ENCODE measurements around the gene CACHD1.

Gene CACHD1

DNA sequence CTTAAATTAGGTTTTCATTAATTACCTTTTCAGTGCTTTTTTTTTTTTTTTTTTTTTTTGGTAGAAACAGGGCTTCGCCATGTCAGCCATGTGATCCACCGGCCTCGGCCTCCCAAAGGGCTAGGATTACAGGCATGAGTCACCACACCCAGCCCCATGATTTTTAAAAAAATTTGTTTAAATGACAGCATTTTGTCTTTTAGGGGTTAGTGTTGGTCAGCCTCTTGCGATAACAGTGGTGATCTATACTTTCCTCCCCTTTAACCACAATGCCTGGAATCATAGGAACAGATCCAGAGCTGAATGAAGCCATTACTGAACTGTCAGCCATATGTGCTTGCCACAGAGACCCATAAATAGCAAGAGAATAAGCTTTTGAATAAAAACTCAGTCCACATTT, 73.9 kb downstream of the CACHD1 start:
- POLR2A ChIA-PET: no interaction called here
- DNase-seq (ENCODE audit: extremely low spot score): no peak
- CTCF ChIA-PET: no interaction called here
- TF ChIP-seq, protein P1, sequence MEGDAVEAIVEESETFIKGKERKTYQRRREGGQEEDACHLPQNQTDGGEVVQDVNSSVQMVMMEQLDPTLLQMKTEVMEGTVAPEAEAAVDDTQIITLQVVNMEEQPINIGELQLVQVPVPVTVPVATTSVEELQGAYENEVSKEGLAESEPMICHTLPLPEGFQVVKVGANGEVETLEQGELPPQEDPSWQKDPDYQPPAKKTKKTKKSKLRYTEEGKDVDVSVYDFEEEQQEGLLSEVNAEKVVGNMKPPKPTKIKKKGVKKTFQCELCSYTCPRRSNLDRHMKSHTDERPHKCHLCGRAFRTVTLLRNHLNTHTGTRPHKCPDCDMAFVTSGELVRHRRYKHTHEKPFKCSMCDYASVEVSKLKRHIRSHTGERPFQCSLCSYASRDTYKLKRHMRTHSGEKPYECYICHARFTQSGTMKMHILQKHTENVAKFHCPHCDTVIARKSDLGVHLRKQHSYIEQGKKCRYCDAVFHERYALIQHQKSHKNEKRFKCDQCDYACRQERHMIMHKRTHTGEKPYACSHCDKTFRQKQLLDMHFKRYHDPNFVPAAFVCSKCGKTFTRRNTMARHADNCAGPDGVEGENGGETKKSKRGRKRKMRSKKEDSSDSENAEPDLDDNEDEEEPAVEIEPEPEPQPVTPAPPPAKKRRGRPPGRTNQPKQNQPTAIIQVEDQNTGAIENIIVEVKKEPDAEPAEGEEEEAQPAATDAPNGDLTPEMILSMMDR (IDR thresholded peaks at IDR 0.05; ENCODE audit: control extremely low read depth, extremely low read depth, low read depth, missing control alignments): no peak

DNA sequence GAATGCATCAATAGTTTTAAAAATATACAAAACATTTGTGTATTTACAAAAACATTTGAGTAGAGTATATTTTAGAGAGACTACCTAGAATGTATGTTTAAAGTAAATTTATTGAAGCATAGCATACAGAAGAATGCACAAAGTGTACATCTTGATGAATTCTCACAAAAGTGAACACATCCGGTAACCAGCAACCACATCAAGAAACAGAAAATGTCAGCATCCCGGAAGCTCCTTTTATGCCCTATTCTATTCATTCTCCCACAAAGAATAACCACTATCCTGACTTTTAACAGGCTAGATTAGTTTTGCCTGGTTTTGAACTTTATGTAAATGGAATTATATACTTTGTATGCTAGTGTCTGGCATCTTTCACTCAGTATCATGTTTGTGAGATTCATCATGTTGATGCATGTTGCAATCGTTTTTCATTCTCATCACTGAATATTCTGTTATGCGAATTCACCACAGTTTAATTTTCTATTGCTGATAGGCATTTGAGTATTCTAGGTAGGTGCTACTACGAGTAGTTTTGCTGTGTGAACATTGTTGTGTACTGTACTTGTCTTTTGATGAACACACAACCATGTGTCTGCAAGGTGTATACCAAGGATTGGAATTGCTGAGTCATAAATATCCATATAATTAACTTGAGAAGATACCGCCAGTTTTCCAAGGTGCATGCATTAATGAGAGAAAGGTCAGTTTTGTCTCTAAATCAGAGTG, 75.4 kb downstream of the CACHD1 start:
- DNase-seq (ENCODE audit: extremely low spot score): no peak
- POLR2A ChIA-PET: no interaction called here
- TF ChIP-seq, protein P1 (IDR thresholded peaks at IDR 0.05; ENCODE audit: control extremely low read depth, extremely low read depth, low read depth, missing control alignments): no peak
- CTCF ChIA-PET: no interaction called here

DNA sequence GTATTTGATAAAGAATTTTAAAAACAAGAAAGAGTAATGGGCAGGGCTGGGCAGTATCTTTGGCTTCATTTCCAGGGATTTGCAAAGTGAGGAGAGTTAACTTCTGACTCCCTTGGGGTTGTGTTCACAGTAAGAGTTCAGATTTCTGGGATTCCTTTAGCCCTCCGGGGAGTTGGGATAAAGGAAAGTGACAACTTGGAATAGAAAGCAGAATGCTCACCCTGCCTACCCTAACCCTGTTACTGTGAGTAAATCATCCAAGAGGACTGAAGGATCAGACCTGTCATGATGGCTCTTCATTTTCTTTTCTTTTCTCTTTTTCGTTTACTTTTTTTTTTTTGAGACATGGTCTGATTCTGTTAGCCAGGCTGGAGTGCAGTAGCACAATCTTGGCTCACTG, 76.1 kb downstream of the CACHD1 start:
- CTCF ChIA-PET: no interaction called here
- POLR2A ChIA-PET: no interaction called here
- no peak for DNase-seq (ENCODE audit: extremely low spot score)
- TF ChIP-seq, protein P1 (IDR thresholded peaks at IDR 0.05; ENCODE audit: control extremely low read depth, extremely low read depth, low read depth, missing control alignments): no peak

DNA sequence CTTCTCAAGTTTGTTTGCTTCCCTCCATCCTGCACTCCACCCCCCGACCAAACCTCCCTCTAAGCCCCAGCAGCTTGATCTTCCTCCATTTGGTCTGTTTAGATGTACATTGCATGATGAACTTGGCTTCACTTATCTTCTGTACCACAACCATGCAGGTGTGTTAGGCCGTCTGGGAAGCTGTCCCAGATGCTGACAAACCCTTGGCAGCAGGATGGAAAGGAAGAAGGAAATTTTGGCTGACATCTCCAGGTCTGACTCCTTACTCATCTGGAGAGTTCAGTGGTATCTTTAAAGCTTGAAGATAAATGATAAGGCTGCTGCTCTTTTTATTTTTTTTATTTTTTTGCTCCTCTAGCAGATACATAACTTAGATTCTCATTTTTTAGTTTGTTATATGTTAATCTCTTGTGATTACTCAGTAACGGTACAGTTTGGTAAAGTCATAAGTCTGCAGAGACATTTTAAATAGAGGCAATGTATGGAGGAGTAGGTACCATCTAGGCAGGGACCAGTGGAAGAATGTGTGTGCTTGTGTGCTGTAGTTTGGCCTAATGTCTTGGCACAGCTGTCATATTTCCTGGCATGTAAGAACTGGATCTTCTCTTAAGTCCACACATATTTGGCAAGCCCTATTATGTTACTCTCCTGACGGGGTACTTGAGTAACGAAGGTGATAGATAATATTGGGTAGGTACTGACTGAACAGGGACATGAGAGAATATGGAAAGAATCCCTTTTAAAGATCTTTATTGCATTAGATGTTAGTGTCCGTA, 79.7 kb downstream of the CACHD1 start:
- ChIA-PET POLR2A (no interaction called here), CTCF (no interaction called here)
- TF ChIP-seq, protein P1 (IDR thresholded peaks at IDR 0.05; ENCODE audit: control extremely low read depth, extremely low read depth, low read depth, missing control alignments): no peak
- no peak for DNase-seq (ENCODE audit: extremely low spot score)

DNA sequence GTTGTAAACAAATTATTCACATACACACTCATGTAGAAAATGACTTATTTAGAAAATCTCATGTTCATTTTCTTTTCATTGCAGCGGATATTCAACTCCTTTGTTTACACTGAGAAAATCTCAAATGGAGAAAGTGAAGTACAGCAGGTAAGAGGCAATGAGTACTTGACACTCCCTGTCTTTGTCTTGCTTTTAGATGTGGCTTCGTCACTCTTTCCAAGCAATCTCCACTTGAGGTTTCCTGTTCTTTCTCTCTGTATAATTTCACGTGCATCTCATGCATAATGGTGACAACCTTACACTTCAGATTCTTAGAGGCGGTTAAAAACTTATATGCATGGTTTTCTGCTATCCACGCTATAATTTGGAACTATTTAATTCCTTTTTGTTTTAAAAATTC, 80.6 kb downstream of the CACHD1 start:
- no peak for DNase-seq (ENCODE audit: extremely low spot score)
- POLR2A ChIA-PET: no interaction called here
- CTCF ChIA-PET: no interaction called here
- TF ChIP-seq, protein P1 (IDR thresholded peaks at IDR 0.05; ENCODE audit: control extremely low read depth, extremely low read depth, low read depth, missing control alignments): no peak

DNA sequence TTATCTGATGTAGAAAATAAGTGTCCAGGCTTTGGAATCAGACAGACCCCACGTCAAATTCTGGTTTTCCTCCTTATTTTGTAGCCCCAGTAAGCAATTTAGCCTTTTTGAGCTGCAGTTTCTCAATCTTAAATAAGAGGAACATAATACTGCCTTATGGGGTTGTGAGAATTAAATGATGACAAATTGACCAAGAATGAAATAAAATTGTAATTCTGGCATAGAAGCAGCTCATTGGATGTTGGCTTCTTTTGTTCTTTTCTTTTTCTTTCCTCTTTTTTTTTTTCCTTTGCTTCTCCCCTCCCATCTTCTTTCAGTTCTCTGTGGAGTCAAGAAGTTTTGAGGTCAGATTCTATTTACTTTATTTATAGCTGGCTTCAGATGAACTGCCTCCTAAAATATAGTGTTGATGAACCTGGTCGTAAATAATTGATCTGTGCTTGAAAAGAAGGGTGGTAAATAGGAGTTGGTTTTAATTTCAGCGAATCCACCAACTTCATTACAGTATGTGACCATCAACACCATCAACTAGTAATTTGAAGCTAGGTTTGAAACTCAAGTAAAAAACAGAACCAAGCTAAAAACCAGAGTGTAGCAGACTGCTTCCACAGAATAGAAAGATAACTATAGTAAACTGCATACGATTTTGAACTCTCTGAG, 81.1 kb downstream of the CACHD1 start:
- TF ChIP-seq, protein P1 (IDR thresholded peaks at IDR 0.05; ENCODE audit: control extremely low read depth, extremely low read depth, low read depth, missing control alignments): no peak
- DNase-seq (ENCODE audit: extremely low spot score): no peak
- CTCF ChIA-PET: interaction anchor here (0.8 kb wide), 1 partner anchor 11 kb away, joined by 3 read pairs; no protein-coding TSS in a partner anchor
- POLR2A ChIA-PET: no interaction called here
